HEK293 (cell line): ENCODE measurements around the gene TNFAIP8L3.

Source experiments
- CTCF ChIA-PET: fragments of 350-600 bp; formaldehyde crosslinking; extraction: SDS; loops from one replicate; lab custom pipeline; 2021; ENCODE audit warnings: antibody characterized with exemption; lab: Yijun Ruan, JAX
- POLR2A ChIA-PET: fragments of 300-600 bp; formaldehyde crosslinking; extraction: SDS; loops from one replicate; lab custom pipeline; 2020; ENCODE audit warnings: antibody characterized with exemption, inconsistent platforms; lab: Yijun Ruan, JAX
- H3K27ac ChIP-seq: fragments of 200-500 bp; sonication (Bioruptor generic); 2 replicates; pipeline ENCODE4 v1.5.1; 2014; ENCODE audit warnings: low read depth, low read length, control low read depth, inconsistent platforms; ENCODE audit errors: extremely low read depth
- H3K36me3 ChIP-seq, 2 experiments: fragments of 200-500 bp in 1 of 2; sonication (Bioruptor generic) in 1 of 2; 1 replicate in 1 of 2; 2 replicates in 1 of 2; pipeline ENCODE4 v1.5.1; 2014 to 2017; ENCODE audit warnings: inconsistent platforms in 2 of 2, low read length in 2 of 2; ENCODE audit not compliant: control insufficient read depth in 2 of 2, insufficient read depth in 1 of 2
- H3K4me1 ChIP-seq: fragments of 200-500 bp; sonication (Bioruptor generic); 2 replicates; pipeline ENCODE4 v1.5.1; 2014; ENCODE audit warnings: mild to moderate bottlenecking, low read length, inconsistent platforms; ENCODE audit not compliant: control insufficient read depth, insufficient read depth
- H3K4me3 ChIP-seq: 2 replicates; pipeline ENCODE4 v1.5.1; 2011; ENCODE audit warnings: low read depth, mild to moderate bottlenecking, control low read depth, low read length, moderate library complexity
- H3K9me3 ChIP-seq: fragments of 200-500 bp; sonication (Bioruptor generic); 2 replicates; pipeline ENCODE4 v1.5.1; 2014; ENCODE audit warnings: low read depth, low read length, inconsistent platforms; ENCODE audit not compliant: control insufficient read depth, insufficient read depth
- RBAK ChIP-seq: fragments of 450-650 bp; formaldehyde crosslinking; IDR thresholded peaks from 2 replicates; pipeline ENCODE4 v1.5.1; 2016; ENCODE audit warnings: missing biosample characterization, missing genetic modification characterization
- REPIN1 ChIP-seq: fragments of 450-650 bp; formaldehyde crosslinking; IDR thresholded peaks from 2 replicates; pipeline ENCODE4 v1.5.1; 2017; ENCODE audit warnings: missing biosample characterization, missing genetic modification characterization, low read depth
- WT1 ChIP-seq: fragments of 450-650 bp; formaldehyde crosslinking; IDR thresholded peaks from 2 replicates; pipeline ENCODE4 v1.5.1; 2016; ENCODE audit warnings: missing biosample characterization, missing genetic modification characterization
- ZBTB20 ChIP-seq: fragments of 450-650 bp; formaldehyde crosslinking; IDR thresholded peaks from 2 replicates; pipeline ENCODE4 v1.5.1; 2016; ENCODE audit warnings: missing biosample characterization, missing genetic modification characterization
- ZFHX2 ChIP-seq: fragments of 450-650 bp; formaldehyde crosslinking; conservative IDR thresholded peaks from 2 replicates; pipeline ENCODE4 v1.5.1; 2016; ENCODE audit warnings: missing biosample characterization, missing genetic modification characterization
- ZFP41 ChIP-seq: fragments of 450-650 bp; formaldehyde crosslinking; IDR thresholded peaks from 2 replicates; pipeline ENCODE4 v1.5.1; 2016; ENCODE audit warnings: missing biosample characterization, missing genetic modification characterization, borderline replicate concordance
- ZNF138 ChIP-seq: fragments of 450-650 bp; formaldehyde crosslinking; IDR thresholded peaks from 2 replicates; pipeline ENCODE4 v1.5.1; 2016; ENCODE audit warnings: missing biosample characterization, missing genetic modification characterization, borderline replicate concordance
- ZNF140 ChIP-seq: fragments of 450-650 bp; formaldehyde crosslinking; IDR thresholded peaks from 2 replicates; pipeline ENCODE4 v1.5.1; 2016; ENCODE audit warnings: missing biosample characterization, missing genetic modification characterization
- ZNF169 ChIP-seq: fragments of 450-650 bp; formaldehyde crosslinking; IDR thresholded peaks from 2 replicates; pipeline ENCODE4 v1.5.1; 2016; ENCODE audit warnings: missing biosample characterization, missing genetic modification characterization
- ZNF223 ChIP-seq: fragments of 450-650 bp; formaldehyde crosslinking; IDR thresholded peaks from 2 replicates; pipeline ENCODE4 v1.5.1; 2016; ENCODE audit warnings: missing biosample characterization, missing genetic modification characterization
- ZNF324 ChIP-seq: fragments of 450-650 bp; formaldehyde crosslinking; IDR thresholded peaks from 2 replicates; pipeline ENCODE4 v1.5.1; 2016; ENCODE audit warnings: missing biosample characterization, missing genetic modification characterization
- ZNF391 ChIP-seq: fragments of 450-650 bp; formaldehyde crosslinking; IDR thresholded peaks from 2 replicates; pipeline ENCODE4 v1.5.1; 2016; ENCODE audit warnings: low read depth, missing biosample characterization, missing genetic modification characterization, borderline replicate concordance
- ZNF626 ChIP-seq: fragments of 450-650 bp; sonication (Bioruptor Pico); formaldehyde crosslinking; IDR thresholded peaks from 2 replicates; pipeline ENCODE4 v1.5.1; 2018; ENCODE audit warnings: missing biosample characterization, missing genetic modification characterization, inconsistent platforms
- ZNF664 ChIP-seq: fragments of 450-650 bp; formaldehyde crosslinking; IDR thresholded peaks from 2 replicates; pipeline ENCODE4 v1.5.1; 2016; ENCODE audit warnings: missing biosample characterization, missing genetic modification characterization
- ZNF768 ChIP-seq: fragments of 450-650 bp; formaldehyde crosslinking; IDR thresholded peaks from 2 replicates; pipeline ENCODE4 v1.5.1; 2018; ENCODE audit warnings: missing biosample characterization, mild to moderate bottlenecking, missing genetic modification characterization
- TF ChIP-seq, protein P1 (sequence below): IDR thresholded peaks from 2 replicates; pipeline ENCODE4 v1.6.1; 2011; ENCODE audit warnings: mild to moderate bottlenecking, low read depth, low read length, borderline replicate concordance
- TF ChIP-seq, protein P2 (sequence below): fragments of 450-650 bp; formaldehyde crosslinking; IDR thresholded peaks from 2 replicates; pipeline ENCODE4 v1.5.1; 2016; ENCODE audit warnings: missing biosample characterization, missing genetic modification characterization
- TF ChIP-seq, protein P3 (sequence below): fragments of 450-650 bp; formaldehyde crosslinking; IDR thresholded peaks from 2 replicates; pipeline ENCODE4 v1.5.1; 2016; ENCODE audit warnings: missing biosample characterization, missing genetic modification characterization
- TF ChIP-seq, protein P4 (sequence below): fragments of 450-650 bp; formaldehyde crosslinking; IDR thresholded peaks from 2 replicates; pipeline ENCODE4 v1.5.1; 2016; ENCODE audit warnings: missing biosample characterization, missing genetic modification characterization
- TF ChIP-seq, protein P5 (sequence below): fragments of 450-650 bp; formaldehyde crosslinking; IDR thresholded peaks from 2 replicates; pipeline ENCODE4 v1.5.1; 2016; ENCODE audit warnings: missing biosample characterization, missing genetic modification characterization
- TF ChIP-seq, protein P6 (sequence below): fragments of 450-650 bp; formaldehyde crosslinking; conservative IDR thresholded peaks from 2 replicates; pipeline ENCODE4 v1.5.1; 2016; ENCODE audit warnings: low read depth, missing biosample characterization, missing genetic modification characterization

Gene TNFAIP8L3

DNA sequence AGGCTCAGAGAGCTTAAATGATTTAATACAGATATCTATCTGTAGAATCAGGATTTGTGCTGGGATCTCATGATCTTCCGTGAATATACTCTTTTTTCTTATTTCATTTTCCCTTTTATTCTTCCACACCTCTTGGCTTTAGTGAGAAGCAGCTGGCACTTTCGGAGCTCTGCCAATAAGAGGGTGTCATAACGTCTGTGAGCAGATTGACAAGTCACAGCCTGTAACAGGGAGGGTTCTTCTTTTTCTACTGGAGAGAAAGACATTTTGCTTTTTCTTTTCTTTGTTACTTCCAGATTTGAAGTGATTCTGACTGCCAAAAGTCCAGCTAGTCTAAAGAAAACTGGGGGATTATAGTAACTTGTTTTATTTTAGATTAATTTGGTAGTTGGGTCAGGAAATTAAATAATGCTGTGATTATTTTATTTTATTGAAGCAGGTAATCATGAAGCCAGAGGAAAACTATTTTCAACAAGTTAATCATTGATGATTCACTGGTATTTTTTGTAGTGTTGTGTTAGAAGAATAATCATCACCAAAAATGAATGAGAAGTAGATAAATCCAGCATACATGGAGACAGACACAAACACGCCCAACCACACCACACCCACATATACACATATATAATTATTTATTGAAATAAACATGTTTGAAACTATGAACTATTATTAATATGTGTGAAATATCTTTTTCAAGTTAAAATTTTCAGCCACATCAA, 69.8 kb downstream of the TNFAIP8L3 start:
- TF ChIP-seq ZNF223 (tag by site-specific recombination) (no peak), ZNF664 (tag by site-specific recombination) (no peak), ZNF140 (no peak), REPIN1 (tag by site-specific recombination) (no peak), ZNF169 (no peak), ZNF626 (tag by site-specific recombination) (no peak), ZFP41 (tag by site-specific recombination) (no peak), WT1 (no peak), ZNF391 (tag by site-specific recombination) (no peak), ZNF768 (tag by site-specific recombination) (no peak), ZNF324 (tag by site-specific recombination) (no peak), ZFHX2 (no peak)
- TF ChIP-seq, protein P1, sequence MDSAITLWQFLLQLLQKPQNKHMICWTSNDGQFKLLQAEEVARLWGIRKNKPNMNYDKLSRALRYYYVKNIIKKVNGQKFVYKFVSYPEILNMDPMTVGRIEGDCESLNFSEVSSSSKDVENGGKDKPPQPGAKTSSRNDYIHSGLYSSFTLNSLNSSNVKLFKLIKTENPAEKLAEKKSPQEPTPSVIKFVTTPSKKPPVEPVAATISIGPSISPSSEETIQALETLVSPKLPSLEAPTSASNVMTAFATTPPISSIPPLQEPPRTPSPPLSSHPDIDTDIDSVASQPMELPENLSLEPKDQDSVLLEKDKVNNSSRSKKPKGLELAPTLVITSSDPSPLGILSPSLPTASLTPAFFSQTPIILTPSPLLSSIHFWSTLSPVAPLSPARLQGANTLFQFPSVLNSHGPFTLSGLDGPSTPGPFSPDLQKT = no peak
- TF ChIP-seq, protein P2, sequence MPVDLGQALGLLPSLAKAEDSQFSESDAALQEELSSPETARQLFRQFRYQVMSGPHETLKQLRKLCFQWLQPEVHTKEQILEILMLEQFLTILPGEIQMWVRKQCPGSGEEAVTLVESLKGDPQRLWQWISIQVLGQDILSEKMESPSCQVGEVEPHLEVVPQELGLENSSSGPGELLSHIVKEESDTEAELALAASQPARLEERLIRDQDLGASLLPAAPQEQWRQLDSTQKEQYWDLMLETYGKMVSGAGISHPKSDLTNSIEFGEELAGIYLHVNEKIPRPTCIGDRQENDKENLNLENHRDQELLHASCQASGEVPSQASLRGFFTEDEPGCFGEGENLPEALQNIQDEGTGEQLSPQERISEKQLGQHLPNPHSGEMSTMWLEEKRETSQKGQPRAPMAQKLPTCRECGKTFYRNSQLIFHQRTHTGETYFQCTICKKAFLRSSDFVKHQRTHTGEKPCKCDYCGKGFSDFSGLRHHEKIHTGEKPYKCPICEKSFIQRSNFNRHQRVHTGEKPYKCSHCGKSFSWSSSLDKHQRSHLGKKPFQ (tag by site-specific recombination) = no peak
- TF ChIP-seq, protein P3, sequence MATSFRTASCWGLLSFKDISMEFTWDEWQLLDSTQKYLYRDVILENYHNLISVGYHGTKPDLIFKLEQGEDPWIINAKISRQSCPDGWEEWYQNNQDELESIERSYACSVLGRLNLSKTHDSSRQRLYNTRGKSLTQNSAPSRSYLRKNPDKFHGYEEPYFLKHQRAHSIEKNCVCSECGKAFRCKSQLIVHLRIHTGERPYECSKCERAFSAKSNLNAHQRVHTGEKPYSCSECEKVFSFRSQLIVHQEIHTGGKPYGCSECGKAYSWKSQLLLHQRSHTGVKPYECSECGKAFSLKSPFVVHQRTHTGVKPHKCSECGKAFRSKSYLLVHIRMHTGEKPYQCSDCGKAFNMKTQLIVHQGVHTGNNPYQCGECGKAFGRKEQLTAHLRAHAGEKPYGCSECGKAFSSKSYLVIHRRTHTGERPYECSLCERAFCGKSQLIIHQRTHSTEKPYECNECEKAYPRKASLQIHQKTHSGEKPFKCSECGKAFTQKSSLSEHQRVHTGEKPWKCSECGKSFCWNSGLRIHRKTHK (tag by site-specific recombination) = no peak
- TF ChIP-seq, protein P4, sequence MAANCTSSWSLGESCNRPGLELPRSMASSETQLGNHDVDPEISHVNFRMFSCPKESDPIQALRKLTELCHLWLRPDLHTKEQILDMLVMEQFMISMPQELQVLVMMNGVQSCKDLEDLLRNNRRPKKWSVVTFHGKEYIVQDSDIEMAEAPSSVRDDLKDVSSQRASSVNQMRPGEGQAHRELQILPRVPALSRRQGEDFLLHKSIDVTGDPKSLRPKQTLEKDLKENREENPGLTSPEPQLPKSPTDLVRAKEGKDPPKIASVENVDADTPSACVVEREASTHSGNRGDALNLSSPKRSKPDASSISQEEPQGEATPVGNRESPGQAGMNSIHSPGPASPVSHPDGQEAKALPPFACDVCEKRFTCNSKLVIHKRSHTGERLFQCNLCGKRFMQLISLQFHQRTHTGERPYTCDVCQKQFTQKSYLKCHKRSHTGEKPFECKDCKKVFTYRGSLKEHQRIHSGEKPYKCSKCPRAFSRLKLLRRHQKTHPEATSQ (tag by site-specific recombination) = no peak
- TF ChIP-seq, protein P5, sequence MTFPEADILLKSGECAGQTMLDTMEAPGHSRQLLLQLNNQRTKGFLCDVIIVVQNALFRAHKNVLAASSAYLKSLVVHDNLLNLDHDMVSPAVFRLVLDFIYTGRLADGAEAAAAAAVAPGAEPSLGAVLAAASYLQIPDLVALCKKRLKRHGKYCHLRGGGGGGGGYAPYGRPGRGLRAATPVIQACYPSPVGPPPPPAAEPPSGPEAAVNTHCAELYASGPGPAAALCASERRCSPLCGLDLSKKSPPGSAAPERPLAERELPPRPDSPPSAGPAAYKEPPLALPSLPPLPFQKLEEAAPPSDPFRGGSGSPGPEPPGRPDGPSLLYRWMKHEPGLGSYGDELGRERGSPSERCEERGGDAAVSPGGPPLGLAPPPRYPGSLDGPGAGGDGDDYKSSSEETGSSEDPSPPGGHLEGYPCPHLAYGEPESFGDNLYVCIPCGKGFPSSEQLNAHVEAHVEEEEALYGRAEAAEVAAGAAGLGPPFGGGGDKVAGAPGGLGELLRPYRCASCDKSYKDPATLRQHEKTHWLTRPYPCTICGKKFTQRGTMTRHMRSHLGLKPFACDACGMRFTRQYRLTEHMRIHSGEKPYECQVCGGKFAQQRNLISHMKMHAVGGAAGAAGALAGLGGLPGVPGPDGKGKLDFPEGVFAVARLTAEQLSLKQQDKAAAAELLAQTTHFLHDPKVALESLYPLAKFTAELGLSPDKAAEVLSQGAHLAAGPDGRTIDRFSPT (tag by site-specific recombination) = no peak
- TF ChIP-seq, all 188 proteins: peak for 0
- Histone ChIP-seq H3K4me3 (no peak overlapping the region), H3K9me3 (no peaks in the 10 kb centered on the region), H3K36me3 (no peaks in the 10 kb centered on the region), H3K4me1 (no peaks in the 10 kb centered on the region), H3K27ac (no peak overlapping the region)
- CTCF ChIA-PET = no interaction called here
- POLR2A ChIA-PET = no interaction called here

DNA sequence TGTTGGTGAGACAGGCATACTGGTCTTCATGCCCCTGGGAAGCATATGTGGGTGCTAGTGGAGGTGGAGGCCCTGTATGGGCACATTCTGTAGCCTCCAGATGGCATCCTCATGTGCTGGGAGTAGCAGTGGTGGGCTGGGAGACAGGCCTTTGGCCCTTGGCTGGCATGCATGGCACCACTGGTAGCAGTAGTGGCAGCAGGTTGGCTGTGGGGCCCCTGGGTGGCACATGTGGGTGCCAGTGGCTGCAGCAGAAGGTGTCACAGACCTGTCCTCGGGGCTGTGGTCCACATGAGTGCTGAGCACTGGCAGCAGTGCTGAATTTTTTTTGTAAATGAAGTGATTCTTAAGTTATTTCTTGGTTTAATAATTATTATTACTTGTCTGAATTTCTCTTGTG, 71.2 kb downstream of the TNFAIP8L3 start:
- ChIA-PET POLR2A (no interaction called here), CTCF (interaction anchor here (0.6 kb wide), 1 partner anchor 107 kb away, joined by 3 read pairs; no protein-coding TSS in a partner anchor)
- H3K9me3 ChIP-seq = no peaks in the 10 kb centered on the region
- no peak overlapping the region for H3K27ac ChIP-seq
- no peaks in the 10 kb centered on the region for H3K4me1 ChIP-seq
- no peaks in the 10 kb centered on the region for H3K36me3 ChIP-seq
- H3K4me3 ChIP-seq = no peak overlapping the region
- TF ChIP-seq RBAK (tag by site-specific recombination) = no peak
- no peak for TF ChIP-seq ZBTB20 (tag by site-specific recombination)
- TF ChIP-seq ZNF138 (tag by site-specific recombination) = no peak
- TF ChIP-seq, protein P6, sequence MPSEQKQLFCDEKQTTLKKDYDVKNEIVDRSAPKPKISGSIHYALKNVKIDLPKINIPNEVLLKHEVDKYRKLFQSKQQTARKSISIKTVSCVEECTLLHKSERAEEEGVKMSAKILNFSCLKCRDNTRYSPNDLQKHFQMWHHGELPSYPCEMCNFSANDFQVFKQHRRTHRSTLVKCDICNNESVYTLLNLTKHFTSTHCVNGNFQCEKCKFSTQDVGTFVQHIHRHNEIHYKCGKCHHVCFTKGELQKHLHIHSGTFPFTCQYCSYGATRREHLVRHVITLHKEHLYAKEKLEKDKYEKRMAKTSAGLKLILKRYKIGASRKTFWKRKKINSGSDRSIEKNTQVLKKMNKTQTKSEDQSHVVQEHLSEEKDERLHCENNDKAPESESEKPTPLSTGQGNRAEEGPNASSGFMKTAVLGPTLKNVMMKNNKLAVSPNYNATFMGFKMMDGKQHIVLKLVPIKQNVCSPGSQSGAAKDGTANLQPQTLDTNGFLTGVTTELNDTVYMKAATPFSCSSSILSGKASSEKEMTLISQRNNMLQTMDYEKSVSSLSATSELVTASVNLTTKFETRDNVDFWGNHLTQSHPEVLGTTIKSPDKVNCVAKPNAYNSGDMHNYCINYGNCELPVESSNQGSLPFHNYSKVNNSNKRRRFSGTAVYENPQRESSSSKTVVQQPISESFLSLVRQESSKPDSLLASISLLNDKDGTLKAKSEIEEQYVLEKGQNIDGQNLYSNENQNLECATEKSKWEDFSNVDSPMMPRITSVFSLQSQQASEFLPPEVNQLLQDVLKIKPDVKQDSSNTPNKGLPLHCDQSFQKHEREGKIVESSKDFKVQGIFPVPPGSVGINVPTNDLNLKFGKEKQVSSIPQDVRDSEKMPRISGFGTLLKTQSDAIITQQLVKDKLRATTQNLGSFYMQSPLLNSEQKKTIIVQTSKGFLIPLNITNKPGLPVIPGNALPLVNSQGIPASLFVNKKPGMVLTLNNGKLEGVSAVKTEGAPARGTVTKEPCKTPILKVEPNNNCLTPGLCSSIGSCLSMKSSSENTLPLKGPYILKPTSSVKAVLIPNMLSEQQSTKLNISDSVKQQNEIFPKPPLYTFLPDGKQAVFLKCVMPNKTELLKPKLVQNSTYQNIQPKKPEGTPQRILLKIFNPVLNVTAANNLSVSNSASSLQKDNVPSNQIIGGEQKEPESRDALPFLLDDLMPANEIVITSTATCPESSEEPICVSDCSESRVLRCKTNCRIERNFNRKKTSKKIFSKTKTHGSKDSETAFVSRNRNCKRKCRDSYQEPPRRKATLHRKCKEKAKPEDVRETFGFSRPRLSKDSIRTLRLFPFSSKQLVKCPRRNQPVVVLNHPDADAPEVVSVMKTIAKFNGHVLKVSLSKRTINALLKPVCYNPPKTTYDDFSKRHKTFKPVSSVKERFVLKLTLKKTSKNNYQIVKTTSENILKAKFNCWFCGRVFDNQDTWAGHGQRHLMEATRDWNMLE (tag by site-specific recombination) = no peak
